HUES64 (cell line): ENCODE results near the gene TNFRSF19.

Experiments
- H3K27ac ChIP-seq: 2 replicates; pipeline ENCODE4 v1.7.0; 2013; ENCODE audit warnings: low read depth, low read length, inconsistent platforms
- H3K27me3 ChIP-seq: 2 replicates; pipeline ENCODE4 v1.6.1; 2013; ENCODE audit warnings: mild to moderate bottlenecking, low read length; ENCODE audit not compliant: insufficient read depth
- H3K36me3 ChIP-seq: 2 replicates; pipeline ENCODE4 v1.6.1; 2013; ENCODE audit warnings: mild to moderate bottlenecking, low read length; ENCODE audit not compliant: insufficient read depth
- H3K4me1 ChIP-seq: 2 replicates; pipeline ENCODE4 v1.6.1; 2013; ENCODE audit warnings: mild to moderate bottlenecking, low read length, moderate library complexity; ENCODE audit not compliant: insufficient read depth
- H3K4me3 ChIP-seq: 2 replicates; pipeline ENCODE4 v1.5.1; 2013; ENCODE audit warnings: mild to moderate bottlenecking, low read length, moderate library complexity
- H3K9ac ChIP-seq: 2 replicates; pipeline ENCODE4 v1.6.1; 2013; ENCODE audit warnings: mild to moderate bottlenecking, low read depth, low read length
- H3K9me3 ChIP-seq: 2 replicates; pipeline ENCODE4 v1.6.1; 2013; ENCODE audit warnings: low read depth, low read length; ENCODE audit not compliant: insufficient read depth
- WGBS: fragments of 150-250, 120-280 bp; methylation state at CpG from one replicate; pipeline ENCODE4 v1.1.7; 2013; ENCODE audit warnings: missing lambda C conversion rate; 5-methylcytosine and 5-hydroxymethylcytosine counted together

Gene TNFRSF19

DNA sequence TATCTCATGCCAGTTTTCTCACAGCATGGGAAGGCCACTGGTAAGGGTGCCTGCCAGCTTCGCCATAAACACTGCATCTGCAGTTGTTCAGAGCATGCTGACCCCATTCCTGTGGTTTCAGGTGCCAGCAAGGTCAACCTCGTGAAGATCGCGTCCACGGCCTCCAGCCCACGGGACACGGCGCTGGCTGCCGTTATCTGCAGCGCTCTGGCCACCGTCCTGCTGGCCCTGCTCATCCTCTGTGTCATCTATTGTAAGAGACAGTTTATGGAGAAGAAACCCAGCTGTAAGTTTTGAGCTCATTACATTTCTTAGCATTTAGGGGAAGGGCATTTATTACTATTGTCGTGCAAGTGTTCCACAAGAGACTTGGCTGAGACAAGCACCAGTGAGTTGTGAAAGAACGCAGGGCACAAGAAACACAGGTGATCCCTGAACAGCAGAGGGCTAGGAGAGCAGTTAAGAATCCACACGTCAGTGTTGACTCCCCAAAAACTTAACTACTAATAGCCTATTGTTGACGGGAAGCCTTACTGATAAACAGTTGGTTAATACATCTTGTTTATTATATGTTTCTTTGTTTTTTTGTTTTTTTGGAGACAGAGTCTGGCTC is 88.8 kb downstream of the TNFRSF19 start:
- H3K27ac ChIP-seq: no peak overlapping the region
- H3K36me3 ChIP-seq: no peaks in the 10 kb centered on the region; the same call in 1 of the 2 replicates
- H3K4me3 ChIP-seq: no peak overlapping the region
- H3K9ac ChIP-seq: no peak overlapping the region
- WGBS: 94% methylated on average over 14 of the region's 15 CpGs
- no peaks in the 10 kb centered on the region for H3K9me3 ChIP-seq
- H3K4me1 ChIP-seq: peaks cover 10% of the 10 kb centered on the region; the same call in 1 of the 2 replicates
- no peaks in the 10 kb centered on the region for H3K27me3 ChIP-seq

DNA sequence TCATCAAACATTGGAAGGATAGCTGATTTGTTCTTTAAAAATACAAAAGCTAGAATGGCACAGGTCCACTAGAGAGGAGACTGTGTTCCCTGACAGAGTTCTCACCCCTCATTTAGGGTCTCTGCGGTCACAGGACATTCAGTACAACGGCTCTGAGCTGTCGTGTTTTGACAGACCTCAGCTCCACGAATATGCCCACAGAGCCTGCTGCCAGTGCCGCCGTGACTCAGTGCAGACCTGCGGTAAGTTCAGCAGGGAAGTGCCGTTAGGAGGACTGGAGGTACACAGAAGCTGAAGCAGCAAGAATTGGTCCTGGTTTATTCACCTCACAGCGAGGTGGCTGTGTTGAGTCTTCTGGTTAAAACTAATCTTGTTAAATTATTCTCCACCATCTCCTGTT is 90.0 kb downstream of the TNFRSF19 start:
- Histone ChIP-seq H3K4me1 (peaks cover 10% of the 10 kb centered on the region; the same call in 1 of the 2 replicates), H3K36me3 (no peaks in the 10 kb centered on the region; the same call in 1 of the 2 replicates), H3K27ac (no peak overlapping the region), H3K4me3 (no peak overlapping the region), H3K9me3 (no peaks in the 10 kb centered on the region), H3K27me3 (no peaks in the 10 kb centered on the region), H3K9ac (no peak overlapping the region)
- WGBS: 89% methylated on average over 9 of the region's 9 CpGs

DNA sequence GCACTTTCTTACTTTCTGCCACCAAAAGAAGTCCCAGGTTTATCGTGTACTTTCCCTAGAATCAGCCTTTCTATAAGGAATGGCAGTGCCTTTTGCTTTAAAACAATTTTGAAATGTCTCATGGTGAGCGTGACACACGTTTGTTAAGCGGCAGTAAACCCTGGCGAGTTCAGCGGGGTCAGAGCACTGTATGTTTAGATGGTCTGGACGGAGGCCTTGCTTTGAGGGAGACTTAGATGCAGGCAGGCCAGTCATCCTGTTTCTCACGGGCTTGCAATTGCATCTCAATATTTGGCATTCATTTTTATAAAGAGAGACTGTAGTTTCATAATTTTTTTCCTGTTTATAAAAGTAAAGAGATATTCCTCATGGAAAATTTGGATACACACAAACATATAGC is 96.4 kb downstream of the TNFRSF19 start:
- no peaks in the 10 kb centered on the region for H3K4me1 ChIP-seq
- H3K4me3 ChIP-seq: no peak overlapping the region
- no peaks in the 10 kb centered on the region for H3K27me3 ChIP-seq
- no peaks in the 10 kb centered on the region for H3K9me3 ChIP-seq
- H3K27ac ChIP-seq: no peak overlapping the region
- no peak overlapping the region for H3K9ac ChIP-seq
- 94% methylated on average over 7 of the region's 8 CpGs for WGBS
- no peaks in the 10 kb centered on the region; the same call in 1 of the 2 replicates for H3K36me3 ChIP-seq

DNA sequence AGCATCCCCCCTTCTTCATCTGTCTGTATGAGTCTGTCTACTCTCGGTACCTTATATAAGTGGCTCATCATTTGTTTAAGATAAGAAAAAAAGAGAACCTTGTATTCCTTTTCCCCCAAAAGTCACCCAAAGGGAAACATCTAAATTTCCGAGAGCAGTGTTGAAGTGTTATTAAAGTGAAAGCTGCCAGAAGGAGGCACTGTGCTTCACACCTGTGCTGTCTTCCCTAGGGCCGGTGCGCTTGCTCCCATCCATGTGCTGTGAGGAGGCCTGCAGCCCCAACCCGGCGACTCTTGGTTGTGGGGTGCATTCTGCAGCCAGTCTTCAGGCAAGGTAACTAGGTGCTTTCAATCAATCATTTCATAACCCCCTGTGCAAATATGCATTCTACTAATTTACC is 97.5 kb downstream of the TNFRSF19 start:
- no peak overlapping the region for H3K27ac ChIP-seq
- no peak overlapping the region for H3K4me3 ChIP-seq
- no peaks in the 10 kb centered on the region for H3K4me1 ChIP-seq
- WGBS: 87% methylated on average over 5 of the region's 6 CpGs
- H3K9ac ChIP-seq: no peak overlapping the region
- no peaks in the 10 kb centered on the region for H3K9me3 ChIP-seq
- no peaks in the 10 kb centered on the region; the same call in 1 of the 2 replicates for H3K36me3 ChIP-seq
- H3K27me3 ChIP-seq: no peaks in the 10 kb centered on the region

DNA sequence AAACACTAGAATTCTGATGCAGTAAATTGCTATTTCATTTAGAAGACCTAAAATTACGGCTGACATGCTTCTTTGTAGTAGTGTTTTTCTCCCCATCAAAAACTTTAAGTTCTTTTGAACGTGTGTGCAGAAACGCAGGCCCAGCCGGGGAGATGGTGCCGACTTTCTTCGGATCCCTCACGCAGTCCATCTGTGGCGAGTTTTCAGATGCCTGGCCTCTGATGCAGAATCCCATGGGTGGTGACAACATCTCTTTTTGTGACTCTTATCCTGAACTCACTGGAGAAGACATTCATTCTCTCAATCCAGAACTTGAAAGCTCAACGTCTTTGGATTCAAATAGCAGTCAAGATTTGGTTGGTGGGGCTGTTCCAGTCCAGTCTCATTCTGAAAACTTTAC is 98.3 kb downstream of the TNFRSF19 start:
- no peak overlapping the region for H3K27ac ChIP-seq
- no peaks in the 10 kb centered on the region; the same call in 1 of the 2 replicates for H3K36me3 ChIP-seq
- no peaks in the 10 kb centered on the region for H3K9me3 ChIP-seq
- H3K4me1 ChIP-seq: peaks cover 6% of the 10 kb centered on the region
- WGBS: 92% methylated on average over 9 of the region's 9 CpGs
- H3K27me3 ChIP-seq: no peaks in the 10 kb centered on the region
- no peak overlapping the region for H3K9ac ChIP-seq
- H3K4me3 ChIP-seq: no peak overlapping the region

DNA sequence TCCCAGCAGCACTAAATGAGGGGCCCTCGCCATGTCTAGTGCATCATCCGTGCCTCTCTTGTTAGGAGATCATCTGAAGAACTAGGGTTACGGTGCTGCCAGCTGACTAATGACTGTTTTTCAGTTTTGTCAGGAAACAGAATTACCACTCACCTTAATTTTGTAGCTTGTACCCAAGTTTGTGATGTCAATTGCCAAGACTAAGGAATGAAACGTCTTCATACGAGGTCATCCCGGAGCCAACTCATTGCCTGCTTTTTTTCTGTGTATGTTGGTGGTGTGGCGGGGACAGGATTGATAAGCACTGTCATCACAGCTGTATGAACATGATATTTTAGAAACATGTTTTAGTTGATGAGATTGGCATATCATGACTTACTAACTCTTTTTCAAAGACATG is 100.6 kb downstream of the TNFRSF19 start:
- H3K27me3 ChIP-seq: no peaks in the 10 kb centered on the region
- peaks cover 10% of the 10 kb centered on the region for H3K4me1 ChIP-seq
- 88% methylated on average over 7 of the region's 7 CpGs for WGBS
- H3K36me3 ChIP-seq: no peaks in the 10 kb centered on the region; the same call in 1 of the 2 replicates
- no peak overlapping the region for H3K4me3 ChIP-seq
- H3K27ac ChIP-seq: no peak overlapping the region
- no peak overlapping the region for H3K9ac ChIP-seq
- H3K9me3 ChIP-seq: no peaks in the 10 kb centered on the region

DNA sequence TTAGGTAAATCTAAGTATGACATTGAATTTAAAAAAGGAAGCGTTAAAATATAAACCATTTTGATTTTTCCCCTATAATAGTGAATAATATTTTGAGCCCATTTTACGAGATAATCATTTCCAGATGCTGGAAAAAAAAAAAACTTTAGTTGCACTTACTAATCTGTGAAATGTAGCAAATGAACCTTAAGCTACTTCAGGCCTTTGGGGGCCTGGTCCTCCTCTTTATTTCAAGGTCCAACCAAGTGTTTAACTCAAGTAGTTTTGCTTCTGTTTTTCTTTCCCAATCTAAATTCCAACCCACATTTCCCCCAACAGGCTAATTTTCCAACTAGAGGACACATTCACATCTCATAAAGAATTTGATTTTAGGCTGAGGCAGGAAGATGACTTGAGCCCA is 101.2 kb downstream of the TNFRSF19 start:
- Histone ChIP-seq H3K27me3 (no peaks in the 10 kb centered on the region), H3K9me3 (no peaks in the 10 kb centered on the region), H3K27ac (no peak overlapping the region), H3K36me3 (no peaks in the 10 kb centered on the region; the same call in 1 of the 2 replicates), H3K9ac (no peak overlapping the region), H3K4me1 (peaks cover 10% of the 10 kb centered on the region), H3K4me3 (no peak overlapping the region)
- WGBS: 86% methylated on average over 1 of the region's 2 CpGs

DNA sequence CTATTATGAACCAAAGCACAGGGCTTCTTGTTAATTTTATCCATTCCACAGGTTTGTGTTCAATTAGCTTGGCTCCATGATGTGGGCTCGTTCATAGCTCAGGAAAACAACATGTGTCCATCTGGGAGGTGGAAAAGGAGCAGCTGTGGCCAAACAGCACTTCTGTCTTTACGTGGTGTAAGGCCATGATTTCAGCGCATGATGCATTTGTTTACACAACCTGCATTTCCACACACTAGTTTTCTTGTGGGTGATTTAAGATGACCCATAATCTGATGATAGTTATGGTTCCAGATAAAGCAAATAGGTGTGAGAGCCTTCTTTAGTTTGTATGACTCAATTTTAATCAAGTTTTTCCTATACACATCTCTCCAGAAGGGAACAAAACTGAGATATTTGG is 101.7 kb downstream of the TNFRSF19 start:
- H3K27me3 ChIP-seq: no peaks in the 10 kb centered on the region
- H3K9me3 ChIP-seq: no peaks in the 10 kb centered on the region
- 98% methylated on average over 3 of the region's 3 CpGs for WGBS
- no peak overlapping the region for H3K4me3 ChIP-seq
- no peaks in the 10 kb centered on the region; the same call in 1 of the 2 replicates for H3K36me3 ChIP-seq
- H3K9ac ChIP-seq: no peak overlapping the region
- H3K4me1 ChIP-seq: peaks cover 10% of the 10 kb centered on the region
- H3K27ac ChIP-seq: no peak overlapping the region

DNA sequence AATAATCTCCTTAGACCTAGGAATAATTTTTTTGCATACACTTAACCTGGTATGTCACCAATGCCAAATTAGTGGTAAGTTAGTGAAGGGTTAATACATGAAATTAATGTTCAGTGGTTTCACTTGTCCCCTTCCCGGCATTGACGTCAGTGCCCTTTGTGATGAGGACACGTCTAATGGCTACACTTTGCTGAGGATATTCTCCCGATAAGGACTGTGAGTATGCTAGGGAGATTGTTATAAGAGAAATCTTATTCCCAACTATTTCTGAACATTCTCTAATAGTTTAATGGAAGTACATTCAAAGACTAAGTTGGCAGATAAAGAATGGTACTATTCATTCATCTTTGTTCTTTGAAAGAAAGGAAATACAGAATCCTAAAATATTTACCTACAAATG is 102.4 kb downstream of the TNFRSF19 start:
- Histone ChIP-seq H3K27me3 (no peaks in the 10 kb centered on the region), H3K4me3 (no peak overlapping the region)

DNA sequence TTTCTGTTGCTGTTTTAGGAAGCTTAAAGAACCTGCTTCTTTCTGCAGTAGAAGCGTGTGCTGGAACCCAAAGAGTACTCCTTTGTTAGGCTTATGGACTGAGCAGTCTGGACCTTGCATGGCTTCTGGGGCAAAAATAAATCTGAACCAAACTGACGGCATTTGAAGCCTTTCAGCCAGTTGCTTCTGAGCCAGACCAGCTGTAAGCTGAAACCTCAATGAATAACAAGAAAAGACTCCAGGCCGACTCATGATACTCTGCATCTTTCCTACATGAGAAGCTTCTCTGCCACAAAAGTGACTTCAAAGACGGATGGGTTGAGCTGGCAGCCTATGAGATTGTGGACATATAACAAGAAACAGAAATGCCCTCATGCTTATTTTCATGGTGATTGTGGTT is 103.1 kb downstream of the TNFRSF19 start:
- Histone ChIP-seq H3K9me3 (peaks cover 10% of the 10 kb centered on the region), H3K9ac (no peak overlapping the region), H3K27ac (no peak overlapping the region), H3K4me1 (peaks cover 10% of the 10 kb centered on the region), H3K4me3 (no peak overlapping the region), H3K36me3 (no peaks in the 10 kb centered on the region; the same call in 1 of the 2 replicates), H3K27me3 (no peaks in the 10 kb centered on the region)
- 71% methylated on average over 4 of the region's 4 CpGs for WGBS

More for the DNA sequence above, 102.4 kb downstream of the TNFRSF19 start:
- no peak overlapping the region for H3K27ac ChIP-seq
- no peaks in the 10 kb centered on the region; the same call in 1 of the 2 replicates for H3K36me3 ChIP-seq
- H3K9me3 ChIP-seq: peaks cover 3% of the 10 kb centered on the region; the same call in 1 of the 2 replicates
- peaks cover 10% of the 10 kb centered on the region for H3K4me1 ChIP-seq
- no peak overlapping the region for H3K9ac ChIP-seq
- 89% methylated on average over 4 of the region's 4 CpGs for WGBS

DNA sequence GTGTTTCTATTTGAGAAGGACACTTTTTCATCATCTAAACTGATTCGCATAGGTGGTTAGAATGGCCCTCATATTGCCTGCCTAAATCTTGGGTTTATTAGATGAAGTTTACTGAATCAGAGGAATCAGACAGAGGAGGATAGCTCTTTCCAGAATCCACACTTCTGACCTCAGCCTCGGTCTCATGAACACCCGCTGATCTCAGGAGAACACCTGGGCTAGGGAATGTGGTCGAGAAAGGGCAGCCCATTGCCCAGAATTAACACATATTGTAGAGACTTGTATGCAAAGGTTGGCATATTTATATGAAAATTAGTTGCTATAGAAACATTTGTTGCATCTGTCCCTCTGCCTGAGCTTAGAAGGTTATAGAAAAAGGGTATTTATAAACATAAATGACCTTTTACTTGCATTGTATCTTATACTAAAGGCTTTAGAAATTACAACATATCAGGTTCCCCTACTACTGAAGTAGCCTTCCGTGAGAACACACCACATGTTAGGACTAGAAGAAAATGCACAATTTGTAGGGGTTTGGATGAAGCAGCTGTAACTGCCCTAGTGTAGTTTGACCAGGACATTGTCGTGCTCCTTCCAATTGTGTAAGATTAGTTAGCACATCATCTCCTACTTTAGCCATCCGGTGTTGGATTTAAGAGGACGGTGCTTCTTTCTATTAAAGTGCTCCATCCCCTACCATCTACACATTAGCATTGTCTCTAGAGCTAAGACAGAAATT is 103.8 kb downstream of the TNFRSF19 start:
- Histone ChIP-seq H3K27ac (no peak overlapping the region), H3K27me3 (no peaks in the 10 kb centered on the region), H3K36me3 (no peaks in the 10 kb centered on the region), H3K9ac (no peak overlapping the region), H3K9me3 (peaks cover 17% of the 10 kb centered on the region), H3K4me3 (no peak overlapping the region), H3K4me1 (peaks cover 10% of the 10 kb centered on the region)
- WGBS: 91% methylated on average over 8 of the region's 8 CpGs
